Esophagus muscularis mucosa (tissue), 4 donors: ENCODE measurements around the gene GDPGP1. TPM values are rescaled to one million over a fixed set of nuclear protein-coding genes. Genes with fewer than 3 reads are reported as not detected.

Experiments
- DNase-seq: peaks from one replicate; pipeline ENCODE4 v3.0.0-alpha.2; 2017; ENCODE audit errors: extremely low spot score
- H3K27ac ChIP-seq, 4 donors: fragments of 200-600 bp; sonication (generic); replicated peaks in 1 of 4; 1 replicate in 3 of 4; 2 replicates in 1 of 4; pipeline ENCODE4 v1.5.1; 2016 to 2019; ENCODE audit warnings: mild to moderate bottlenecking in 1 of 4
- H3K27me3 ChIP-seq, 4 donors: fragments of 200-600 bp; sonication (generic); one replicate each; pipeline versions ENCODE4 v1.5.1 to v1.6.0; 2016 to 2019
- H3K36me3 ChIP-seq, 4 donors: fragments of 200-600 bp; sonication (generic); one replicate each; pipeline ENCODE4 v1.5.1; 2016 to 2019
- H3K4me1 ChIP-seq, 4 donors: fragments of 200-600 bp; sonication (generic); one replicate each; pipeline ENCODE4 v1.5.1; 2016 to 2019
- H3K4me3 ChIP-seq, 4 donors: fragments of 200-600 bp; sonication (generic); 1 replicate in 2 of 4; 2 replicates in 2 of 4; pipeline ENCODE4 v1.5.1; 2016 to 2019; ENCODE audit warnings: mild to moderate bottlenecking in 4 of 4, moderate library complexity in 1 of 4
- H3K9me3 ChIP-seq, 4 donors: fragments of 200-600 bp; sonication (generic); 1 replicate in 3 of 4; 2 replicates in 1 of 4; pipeline ENCODE4 v1.5.1; 2016 to 2019
- EP300 ChIP-seq: sonication (generic); formaldehyde crosslinking; IDR thresholded peaks from one replicate; pipeline ENCODE4 v1.6.1; 2017; ENCODE audit warnings: antibody characterized with exemption
- POLR2A ChIP-seq: fragments of 450-650 bp; IDR thresholded peaks from one replicate; pipeline ENCODE4 v1.6.1; 2017; ENCODE audit warnings: antibody characterized with exemption, moderate library complexity, mild to moderate bottlenecking, low read depth
- POLR2AphosphoS5 ChIP-seq, 2 donors: sonication (generic); formaldehyde crosslinking; IDR thresholded peaks; one replicate each; pipeline ENCODE4 v1.6.1; 2017; ENCODE audit warnings: antibody characterized with exemption in 2 of 2
- WGBS: methylation state at CpG from one replicate; pipeline ENCODE4 v1.1.5; 2018; 5-methylcytosine and 5-hydroxymethylcytosine counted together
- intact Hi-C: fragments of 100-400 bp; cut with DNase I; formaldehyde crosslinking; loops from one replicate; pipeline ENCODE4 v1.15.1; 2023
- total RNA-seq, 4 donors: library from RNA; depleted of rRNA; stranded (reverse); fragments of >200 nt; gene quantifications; one replicate each; pipeline versions ENCODE4 v1.1.0 to v1.2.1, GENCODE V29; 2016
- TF ChIP-seq, protein P1 (sequence below), 3 experiments: fragments of 200-600 bp in 2 of 3; fragments of 450-650 bp in 1 of 3; sonication (generic) in 2 of 3; IDR thresholded peaks; one replicate each; pipeline ENCODE4 v1.5.1; 2017 to 2019; ENCODE audit warnings: antibody characterized with exemption in 3 of 3, mild to moderate bottlenecking in 2 of 3, moderate library complexity in 1 of 3

Gene GDPGP1
- total RNA-seq, 4 donors from 2014 or later = 3.8 to 7.4 (median 5.3) TPM

GRCh38 chr15:90201944-90202375 lies 32.0 kb upstream of the GDPGP1 start:
- H3K4me3 ChIP-seq = peak overlapping the region; percentile 67 to 86 (median 83)
- peaks cover 0 to 24% (median 12%) of the 10 kb centered on the region in 4 donors for H3K36me3 ChIP-seq
- DNase-seq = no peak
- H3K9me3 ChIP-seq = no peaks in the 10 kb centered on the region
- H3K4me1 ChIP-seq = peaks cover 43 to 85% (median 75%) of the 10 kb centered on the region in 4 donors
- no peaks in the 10 kb centered on the region for H3K27me3 ChIP-seq
- no peak for TF ChIP-seq POLR2AphosphoS5 (IDR thresholded peaks at IDR 0.05)
- no peak for TF ChIP-seq POLR2A
- TF ChIP-seq, protein P1, sequence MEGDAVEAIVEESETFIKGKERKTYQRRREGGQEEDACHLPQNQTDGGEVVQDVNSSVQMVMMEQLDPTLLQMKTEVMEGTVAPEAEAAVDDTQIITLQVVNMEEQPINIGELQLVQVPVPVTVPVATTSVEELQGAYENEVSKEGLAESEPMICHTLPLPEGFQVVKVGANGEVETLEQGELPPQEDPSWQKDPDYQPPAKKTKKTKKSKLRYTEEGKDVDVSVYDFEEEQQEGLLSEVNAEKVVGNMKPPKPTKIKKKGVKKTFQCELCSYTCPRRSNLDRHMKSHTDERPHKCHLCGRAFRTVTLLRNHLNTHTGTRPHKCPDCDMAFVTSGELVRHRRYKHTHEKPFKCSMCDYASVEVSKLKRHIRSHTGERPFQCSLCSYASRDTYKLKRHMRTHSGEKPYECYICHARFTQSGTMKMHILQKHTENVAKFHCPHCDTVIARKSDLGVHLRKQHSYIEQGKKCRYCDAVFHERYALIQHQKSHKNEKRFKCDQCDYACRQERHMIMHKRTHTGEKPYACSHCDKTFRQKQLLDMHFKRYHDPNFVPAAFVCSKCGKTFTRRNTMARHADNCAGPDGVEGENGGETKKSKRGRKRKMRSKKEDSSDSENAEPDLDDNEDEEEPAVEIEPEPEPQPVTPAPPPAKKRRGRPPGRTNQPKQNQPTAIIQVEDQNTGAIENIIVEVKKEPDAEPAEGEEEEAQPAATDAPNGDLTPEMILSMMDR (IDR thresholded peaks at IDR 0.05) = no peak
- no peak for TF ChIP-seq EP300
- intact Hi-C loops = no loop called here
- WGBS = 8% methylated on average over 2 of the region's 25 CpGs
- peak overlapping the region; percentile 83 to 86 (median 86) for H3K27ac ChIP-seq

- Histone ChIP-seq H3K27me3 (no peaks in the 10 kb centered on the region), H3K4me3 (peak overlapping the region; percentile 67 to 86 (median 83)), H3K27ac (peak overlapping the region in 3 of 4 donors; percentile 4 to 86 (median 86)), H3K36me3 (peaks cover 0 to 30% (median 20%) of the 10 kb centered on the region in 4 donors), H3K9me3 (no peaks in the 10 kb centered on the region), H3K4me1 (peaks cover 53 to 90% (median 79%) of the 10 kb centered on the region in 4 donors)
- intact Hi-C loops = no loop called here
- WGBS = 80% methylated on average over 4 of the region's 4 CpGs
- DNase-seq = no peak
- TF ChIP-seq, protein P1 (IDR thresholded peaks at IDR 0.05) = no peak
- TF ChIP-seq POLR2A = no peak
- no peak for TF ChIP-seq EP300
- no peak for TF ChIP-seq POLR2AphosphoS5 (IDR thresholded peaks at IDR 0.05)
These were observed 31.1 kb upstream of the GDPGP1 start for GRCh38 chr15:90202929-90203328.

GRCh38 chr15:90203473-90203872 lies 30.5 kb upstream of the GDPGP1 start:
- intact Hi-C loops = no loop called here
- 100% methylated on average over 7 of the region's 7 CpGs for WGBS
- peak overlapping the region in 3 of 4 donors; percentile 9 to 83 (median 14) for H3K4me3 ChIP-seq

GRCh38 chr15:90203922-90204321 lies 30.1 kb upstream of the GDPGP1 start:
- Histone ChIP-seq H3K4me1 (peaks cover 53 to 80% (median 70%) of the 10 kb centered on the region in 4 donors), H3K4me3 (peak overlapping the region in 2 of 4 donors; percentile 8 to 14), H3K27me3 (no peaks in the 10 kb centered on the region), H3K9me3 (no peaks in the 10 kb centered on the region), H3K27ac (peak overlapping the region in 3 of 4 donors; percentile 1 to 36 (median 4)), H3K36me3 (peaks cover 0 to 33% (median 22%) of the 10 kb centered on the region in 4 donors)
- TF ChIP-seq POLR2AphosphoS5 (IDR thresholded peaks at IDR 0.05) = peak in 1 of 2 donors; percentile 14
- no peak for TF ChIP-seq POLR2A
- intact Hi-C loops = no loop called here
- WGBS = 73% methylated on average over 8 of the region's 8 CpGs
- no peak for DNase-seq

More at GRCh38 chr15:90203473-90203872, 30.5 kb upstream of the GDPGP1 start:
- no peak for DNase-seq
- Histone ChIP-seq H3K9me3 (no peaks in the 10 kb centered on the region), H3K27me3 (no peaks in the 10 kb centered on the region), H3K36me3 (peaks cover 0 to 33% (median 21%) of the 10 kb centered on the region in 4 donors), H3K27ac (peak overlapping the region in 2 of 4 donors; percentile 4 to 36), H3K4me1 (peaks cover 53 to 84% (median 73%) of the 10 kb centered on the region in 4 donors)
- TF ChIP-seq, protein P1 (IDR thresholded peaks at IDR 0.05) = no peak
- TF ChIP-seq EP300 (no peak), POLR2A (no peak), POLR2AphosphoS5 (IDR thresholded peaks at IDR 0.05) (no peak)

GRCh38 chr15:90205050-90205848 lies 28.8 kb upstream of the GDPGP1 start:
- 70% methylated on average over 8 of the region's 10 CpGs for WGBS
- Histone ChIP-seq H3K4me3 (no peak overlapping the region), H3K27me3 (no peaks in the 10 kb centered on the region), H3K36me3 (peaks cover 0 to 41% (median 25%) of the 10 kb centered on the region in 4 donors), H3K4me1 (peaks cover 53 to 78% (median 74%) of the 10 kb centered on the region in 4 donors), H3K27ac (no peak overlapping the region), H3K9me3 (no peaks in the 10 kb centered on the region)
- intact Hi-C loops = no loop called here
- TF ChIP-seq, protein P1 (IDR thresholded peaks at IDR 0.05) = no peak
- TF ChIP-seq EP300 (no peak), POLR2A (no peak), POLR2AphosphoS5 (IDR thresholded peaks at IDR 0.05) (no peak)
- DNase-seq = no peak
